ENCODE measurements around the gene ARHGEF4. TPM values are rescaled to one million over a fixed set of nuclear protein-coding genes. Genes with fewer than 3 reads are reported as not detected.

ARHGEF4 gene
- total RNA-seq, 1 experiment from 2014 or later, result 12.6 TPM

GRCh38 chr2:131076707-131077106, 240.0 kb downstream of the ARHGEF4 start:
- no peaks in the 10 kb centered on the region for H3K9me3 ChIP-seq (ENCODE audit: control insufficient read depth, low read depth, low read length)
- no peaks in the 10 kb centered on the region for H3K27me3 ChIP-seq (ENCODE audit: insufficient read depth, low read length)
- H2BK12ac ChIP-seq (ENCODE audit: insufficient read length, low read depth, low read length), result no peak overlapping the region
- H3K4me1 ChIP-seq (ENCODE audit: insufficient read depth, low read length), result peaks cover 4% of the 10 kb centered on the region; the same call in 1 of the 2 replicates
- H3K27ac ChIP-seq (ENCODE audit: insufficient read length, low read depth, low read length), result no peak overlapping the region
- WGBS (ENCODE audit: extremely low coverage, insufficient read length, low lambda C conversion rate), result 100% methylated on average over 2 of the region's 5 CpGs
- Mint-ChIP-seq H3K27me3 (ENCODE audit: low read depth) (no peaks in the 10 kb centered on the region), H3K27ac (peak overlapping the region; percentile 31 to 53 (median 49); a peak in 3 of 7 replicates), H3K4me3 (no peak overlapping the region), H3K36me3 (ENCODE audit: insufficient read depth in 1 of 3, low read depth in 3 of 3) (peaks cover 59 to 91% (median 81%) of the 10 kb centered on the region in 3 experiments), H3K9me3 (no peaks in the 10 kb centered on the region), H3K4me1 (peaks cover 16 to 19% of the 10 kb centered on the region in 2 experiments)
- no peak overlapping the region for H3T11ph ChIP-seq (ENCODE audit: low read length)
- no peak overlapping the region for H4K8ac ChIP-seq (replicated peaks; ENCODE audit: insufficient read length, low read depth, low read length)
- H2BK15ac ChIP-seq (ENCODE audit: low read depth, low read length), result no peak overlapping the region
- no peak overlapping the region for H3K56ac ChIP-seq (ENCODE audit: insufficient read length, low read depth, low read length)
- no peak overlapping the region for H2AFZ ChIP-seq (ENCODE audit: low read length)
- no peak overlapping the region for H4K5ac ChIP-seq (ENCODE audit: insufficient read length, low read depth, low read length)
- H3K4ac ChIP-seq (ENCODE audit: low read depth, low read length), result no peak overlapping the region
- no peak overlapping the region for H3K18ac ChIP-seq (ENCODE audit: insufficient read length, low read depth, low read length)
- no peak overlapping the region for H3K9ac ChIP-seq (ENCODE audit: extremely low read depth, insufficient read length, low read length)
- no peak overlapping the region for H3K14ac ChIP-seq (ENCODE audit: insufficient read depth, low read length)
- no peak overlapping the region for H3K4me2 ChIP-seq (ENCODE audit: insufficient read depth, insufficient read length, low read length)
- peaks cover 29% of the 10 kb centered on the region for H3K79me2 ChIP-seq (ENCODE audit: insufficient read depth, low read length)
- H2AK5ac ChIP-seq (ENCODE audit: insufficient read length, low read length), result no peak overlapping the region
- H2BK20ac ChIP-seq (ENCODE audit: low read depth, low read length, poor library complexity, severe bottlenecking), result no peak overlapping the region
- no peak overlapping the region for H2BK5ac ChIP-seq (ENCODE audit: insufficient read length, low read length)
- no peak for DNase-seq
- H2BK120ac ChIP-seq (ENCODE audit: low read depth, low read length, poor library complexity, severe bottlenecking), result no peak overlapping the region
- H3K23ac ChIP-seq (ENCODE audit: insufficient read length, low read depth, low read length), result no peak overlapping the region
- no peaks in the 10 kb centered on the region for H3K23me2 ChIP-seq (ENCODE audit: insufficient read length, low read depth, low read length, poor library complexity, severe bottlenecking)
- H4K20me1 ChIP-seq (ENCODE audit: control insufficient read depth, insufficient read depth, insufficient read length), result no peaks in the 10 kb centered on the region
- peaks cover 8% of the 10 kb centered on the region for H3K79me1 ChIP-seq (ENCODE audit: insufficient read depth, low read depth, low read length, poor library complexity, severe bottlenecking)
- no peak overlapping the region for H4K91ac ChIP-seq (ENCODE audit: insufficient read length, low read depth, low read length)
- no peak for TF ChIP-seq CTCF (conservative IDR thresholded peaks at IDR 0.05)
